ENCODE results near the gene NTRK1.

GRCh38 chr1:156874142-156874541 lies 13.5 kb downstream of the NTRK1 start:
- TF ChIP-seq POLR2AphosphoS5 (IDR thresholded peaks at IDR 0.05; ENCODE audit: low read depth, low read length) (no peak), POLR2A (IDR thresholded peaks at IDR 0.05; ENCODE audit: low read depth, low read length) (no peak), SPI1 (IDR thresholded peaks at IDR 0.05; ENCODE audit: low read depth, low read length) (no peak), POU2F2 (IDR thresholded peaks at IDR 0.05; ENCODE audit: low read depth, low read length) (no peak)

Data from GM12891 (cell line).